Endothelial cell of umbilical vein (primary cell): Measurements from ENCODE around the gene HSPA8. TPM values are rescaled to one million over a fixed set of nuclear protein-coding genes. Genes with fewer than 3 reads are reported as not detected.

Experiments
- BruUV-seq: library from RNA; stranded (reverse); fragments of 400-500 nt; replicated peaks from 2 replicates; lab custom pipeline; 2021; lab: Mats Ljungman, UMichigan
- CTCF ChIA-PET: fragments of 300-600, 350-600 bp; sonication (Branson Sonifier 250); formaldehyde crosslinking; loops from one replicate; lab custom pipeline; 2021; ENCODE audit warnings: antibody characterized with exemption, inconsistent platforms; lab: Charles Lee
- POLR2A ChIA-PET: fragments of 300-600, 350-600 bp; sonication (Branson Sonifier 250); formaldehyde crosslinking; loops from one replicate; lab custom pipeline; 2021; ENCODE audit warnings: antibody characterized with exemption, inconsistent platforms; lab: Charles Lee
- DNase-seq: peaks from one replicate; pipeline ENCODE4 v3.0.0-alpha.2; 2011; ENCODE audit warnings: low read depth, low spot score
- FAIRE-seq: peaks from 2 replicates; lab custom pipeline; 2011; peaks lifted over from hg19 to GRCh38; lab: Jason Lieb, UNC
- H2AFZ ChIP-seq: 2 replicates; pipeline ENCODE4 v1.6.0; 2012; ENCODE audit warnings: low read depth, low read length, control low read depth, inconsistent platforms
- H3K27ac ChIP-seq: 2 replicates; pipeline ENCODE4 v1.5.1; 2011; ENCODE audit warnings: low read depth, mild to moderate bottlenecking, control low read depth, low read length, moderate library complexity; ENCODE audit not compliant: insufficient read depth
- H3K27me3 ChIP-seq, 2 experiments: 2 replicates each; pipeline versions ENCODE4 v1.6.0 to v1.6.1; 2011; ENCODE audit warnings: low read length in 2 of 2, mixed read lengths in 1 of 2; ENCODE audit not compliant: control insufficient read depth in 2 of 2, insufficient read depth in 2 of 2
- H3K36me3 ChIP-seq, 2 experiments: 2 replicates in 1 of 2; 3 replicates in 1 of 2; pipeline ENCODE4 v1.5.1; 2011; ENCODE audit warnings: low read length in 2 of 2, mild to moderate bottlenecking in 1 of 2, moderate library complexity in 1 of 2; ENCODE audit not compliant: control insufficient read depth in 2 of 2, insufficient read depth in 2 of 2; ENCODE audit errors: extremely low read depth in 1 of 2
- H3K4me1 ChIP-seq: 3 replicates; pipeline ENCODE4 v1.5.1; 2011; ENCODE audit warnings: mild to moderate bottlenecking, low read length; ENCODE audit not compliant: control insufficient read depth, insufficient read depth; ENCODE audit errors: extremely low read depth
- H3K4me2 ChIP-seq: 2 replicates; pipeline ENCODE4 v1.6.1; 2011; ENCODE audit warnings: low read length, control low read depth, mixed read lengths; ENCODE audit not compliant: insufficient read depth
- H3K4me3 ChIP-seq, 3 experiments: fragments of 200-600 bp in 1 of 3; sonication (generic), shearing (Covaris generic) in 1 of 3; replicated peaks in 1 of 3; 2 replicates each; pipeline ENCODE4 v1.5.1; 2011 to 2016; ENCODE audit warnings: control low read depth in 3 of 3, low read length in 3 of 3, mild to moderate bottlenecking in 2 of 3, inconsistent platforms in 1 of 3, low read depth in 1 of 3, moderate library complexity in 1 of 3; ENCODE audit not compliant: insufficient read depth in 1 of 3
- H3K79me2 ChIP-seq: 2 replicates; pipeline ENCODE4 v1.6.0; 2012; ENCODE audit warnings: low read length, inconsistent platforms; ENCODE audit not compliant: control insufficient read depth, insufficient read depth
- H3K9ac ChIP-seq: replicated peaks from 2 replicates; pipeline ENCODE3; 2011; ENCODE audit warnings: low read length, control low read depth; ENCODE audit not compliant: insufficient read depth; ENCODE audit errors: extremely low read depth
- H3K9me1 ChIP-seq: replicated peaks from 3 replicates; pipeline ENCODE4 v1.6.0; 2011; ENCODE audit warnings: mild to moderate bottlenecking, low read length; ENCODE audit not compliant: control insufficient read depth, insufficient read depth; ENCODE audit errors: extremely low read depth
- H3K9me3 ChIP-seq: replicated peaks from 2 replicates; pipeline ENCODE4 v1.5.1; 2012; ENCODE audit warnings: low read length, inconsistent platforms; ENCODE audit not compliant: control insufficient read depth, insufficient read depth
- H4K20me1 ChIP-seq: replicated peaks from 2 replicates; pipeline ENCODE3; 2011; ENCODE audit warnings: mild to moderate bottlenecking, low read length; ENCODE audit not compliant: control insufficient read depth, insufficient read depth; ENCODE audit errors: extremely low read depth
- CTCF ChIP-seq, 2 donors: IDR thresholded peaks; 1 replicate in 1 of 2; 2 replicates in 1 of 2; pipeline ENCODE4 v1.5.1; 2011; ENCODE audit warnings: low read length in 2 of 2, mild to moderate bottlenecking in 2 of 2, moderate library complexity in 2 of 2, control low read depth in 1 of 2, inconsistent platforms in 1 of 2, low read depth in 1 of 2; ENCODE audit not compliant: insufficient read depth in 1 of 2; ENCODE audit errors: extremely low read depth in 1 of 2
- EZH2 ChIP-seq: IDR thresholded peaks from 2 replicates; pipeline ENCODE4 v1.6.1; 2012; ENCODE audit warnings: borderline replicate concordance, low read depth, mild to moderate bottlenecking, moderate library complexity, low read length, inconsistent platforms; ENCODE audit not compliant: severe bottlenecking
- FOS ChIP-seq: IDR thresholded peaks from 2 replicates; pipeline ENCODE4 v1.6.1; 2011; ENCODE audit warnings: mild to moderate bottlenecking, low read length, moderate library complexity, borderline replicate concordance; ENCODE audit not compliant: insufficient read depth
- GATA2 ChIP-seq: IDR thresholded peaks from 2 replicates; pipeline ENCODE4 v1.7.0; 2011; ENCODE audit warnings: low read depth, mild to moderate bottlenecking, moderate library complexity, mixed read lengths, low read length; ENCODE audit not compliant: insufficient read length, insufficient read depth
- JUN ChIP-seq: IDR thresholded peaks from 2 replicates; pipeline ENCODE4 v1.6.1; 2011; ENCODE audit warnings: borderline replicate concordance, low read depth; ENCODE audit not compliant: insufficient read length, insufficient read depth
- MYC ChIP-seq: IDR thresholded peaks from one replicate; pipeline ENCODE4 v1.6.1; 2011; ENCODE audit warnings: mild to moderate bottlenecking, low read depth, low read length
- POLR2A ChIP-seq: IDR thresholded peaks from 2 replicates; pipeline ENCODE4 v1.6.1; 2012; ENCODE audit warnings: low read depth, mild to moderate bottlenecking, control low read depth, low read length
- POLR2AphosphoS5 ChIP-seq: IDR thresholded peaks from 2 replicates; pipeline ENCODE4 v1.6.1; 2012; ENCODE audit warnings: low read depth, mild to moderate bottlenecking, control low read depth, low read length, moderate library complexity; ENCODE audit not compliant: insufficient read depth
- dilution Hi-C: fragments of 300-500 bp; cut with MboI; formaldehyde crosslinking; loops from one replicate; pipeline ENCODE4 v1.15.0; 2019; ENCODE audit warnings: low sequenced_read_pairs; ENCODE audit not compliant: extremely low pct_ligation_motif_present
- intact Hi-C: fragments of 100-400 bp; cut with micrococcal nuclease; formaldehyde crosslinking; loops from one replicate; pipeline ENCODE4 v1.10.0; 2022
- polyA plus RNA-seq, 4 experiments: library from polyadenylated mRNA; depleted of rRNA in 3 of 4; stranded (reverse) in 3 of 4; unstranded in 1 of 4; fragments of >200 nt; gene quantifications; 2 replicates each; pipeline versions ENCODE4 v1.2.1 to v1.2.3, GENCODE V29; 2011 to 2012; ENCODE audit warnings: missing spikeins in 1 of 4
- total RNA-seq: library from RNA; stranded (reverse); gene quantifications from 2 replicates; pipeline ENCODE4 v1.2.3, GENCODE V29; 2021
- TF ChIP-seq, protein P1 (sequence below): IDR thresholded peaks from 2 replicates; pipeline ENCODE4 v1.6.1; 2011; ENCODE audit not compliant: insufficient read depth, insufficient read length

Gene HSPA8
- total and polyA plus RNA-seq, 2 donors (not counting 3 experiments of a cell fraction or from before 2014, with no cell fraction given), result 1,383 to 1,728 TPM

GRCh38 chr11:123035831-123036230 lies 26.1 kb downstream of the HSPA8 start:
- intact Hi-C loops, result no loop called here
- no peak for FAIRE-seq
- CTCF ChIA-PET, result interaction anchor here (3.3 kb wide), 1 partner anchor 13 kb away, joined by 51 read pairs; no protein-coding TSS in a partner anchor
- no peaks in the 10 kb centered on the region for H3K4me1 ChIP-seq
- H3K4me3 ChIP-seq, result no peak overlapping the region
- no peak overlapping the region for H2AFZ ChIP-seq
- H3K4me2 ChIP-seq, result no peak overlapping the region
- dilution Hi-C loops, result no loop called here
- no peaks in the 10 kb centered on the region for H3K27me3 ChIP-seq
- H3K9me1 ChIP-seq, result no peaks in the 10 kb centered on the region
- no peaks in the 10 kb centered on the region for H3K9me3 ChIP-seq
- no TSS peak for BruUV-seq
- H3K9ac ChIP-seq, result no peak overlapping the region
- no peak overlapping the region for H3K27ac ChIP-seq
- H4K20me1 ChIP-seq, result no peaks in the 10 kb centered on the region
- no peaks in the 10 kb centered on the region for H3K79me2 ChIP-seq
- no peaks in the 10 kb centered on the region for H3K36me3 ChIP-seq
- POLR2A ChIA-PET, result no interaction called here
- TF ChIP-seq MYC (no peak), CTCF (IDR thresholded peaks at IDR 0.05; ENCODE audit: extremely low read depth in 1 of 2, insufficient read depth in 1 of 2, low read depth in 1 of 2, low read length in 2 of 2) (no peak), JUN (no peak), EZH2 (no peak), POLR2A (no peak), GATA2 (no peak), FOS (no peak), POLR2AphosphoS5 (no peak)
- TF ChIP-seq, protein P1, sequence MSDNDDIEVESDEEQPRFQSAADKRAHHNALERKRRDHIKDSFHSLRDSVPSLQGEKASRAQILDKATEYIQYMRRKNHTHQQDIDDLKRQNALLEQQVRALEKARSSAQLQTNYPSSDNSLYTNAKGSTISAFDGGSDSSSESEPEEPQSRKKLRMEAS, result no peak
- no peak for DNase-seq
